Breast epithelium (tissue), 3 donors: ENCODE results near the gene STEAP1B.

Source experiments
- CTCF ChIP-seq, 3 donors: fragments of 450-650 bp; IDR thresholded peaks; one replicate each; pipeline ENCODE4 v1.5.1; 2016 to 2017; ENCODE audit warnings: antibody characterized with exemption in 3 of 3, mild to moderate bottlenecking in 3 of 3, moderate library complexity in 3 of 3
- POLR2A ChIP-seq: fragments of 450-650 bp; IDR thresholded peaks from one replicate; pipeline ENCODE4 v1.6.1; 2016; ENCODE audit warnings: antibody characterized with exemption, mild to moderate bottlenecking, moderate library complexity

GRCh38 chr7:22387583-22387982 lies 112.4 kb downstream of the STEAP1B start:
- no peak for TF ChIP-seq CTCF (IDR thresholded peaks at IDR 0.05)
- TF ChIP-seq POLR2A, result no peak
